ENCODE results near the gene WDHD1. TPM values are rescaled to one million over a fixed set of nuclear protein-coding genes. Genes with fewer than 3 reads are reported as not detected.
A peak's percentile ranks its signal among the peaks of the same experiment; 100 is the strongest.

WDHD1 gene
- total RNA-seq, 2 experiments from 2014 or later: 45.9 to 46.6 TPM

GRCh38 chr14:54890788-54891187 is 136.1 kb downstream of the WDHD1 start:
- no peak for ATAC-seq
- no peaks in the 10 kb centered on the region for H3K9me3 Mint-ChIP-seq (ENCODE audit: insufficient read depth)
- no peak for DNase-seq
- H3K36me3 Mint-ChIP-seq (ENCODE audit: low read depth): peaks cover 18% of the 10 kb centered on the region
- H3K27me3 Mint-ChIP-seq (ENCODE audit: low read depth): no peaks in the 10 kb centered on the region
- ChIA-PET POLR2A (no interaction called here), CTCF (interaction anchor here (0.9 to 6.6 kb wide), 4 partner anchors 9 to 116 kb away, joined by 3 to 42 read pairs (median 14); partner anchors contain the start of gene GCH1)
- H3K27ac Mint-ChIP-seq: peak overlapping the region; percentile 39
- no peak overlapping the region for H3K4me3 Mint-ChIP-seq
- H3K4me1 Mint-ChIP-seq (ENCODE audit: low read depth): peaks cover 43% of the 10 kb centered on the region

- Mint-ChIP-seq H3K36me3 (ENCODE audit: low read depth) (peaks cover 14% of the 10 kb centered on the region), H3K9me3 (ENCODE audit: insufficient read depth) (no peaks in the 10 kb centered on the region), H3K4me3 (no peak overlapping the region), H3K27ac (no peak overlapping the region), H3K27me3 (ENCODE audit: low read depth) (no peaks in the 10 kb centered on the region), H3K4me1 (ENCODE audit: low read depth) (peaks cover 43% of the 10 kb centered on the region)
- ChIA-PET POLR2A (interaction anchor here (0.8 kb wide), 1 partner anchor 12 kb away, joined by 3 read pairs; no protein-coding TSS in a partner anchor), CTCF (interaction anchor here (1.3 to 6.6 kb wide), 4 partner anchors 8 to 107 kb away, joined by 3 to 42 read pairs (median 16); partner anchors contain the start of gene GCH1)
- no peak for DNase-seq
- no peak for ATAC-seq
Observed at GRCh38 chr14:54889919-54890318, 137.0 kb downstream of the WDHD1 start.

Other genes starting within 250 kb of the WDHD1 start
- gene GCH1, start 124.3 kb downstream of the WDHD1 start, total RNA-seq: 10 to 100 TPM; 51.4 to 52.3 TPM
- 10 to 100 TPM; 26.7 to 36.5 TPM for gene SOCS4, start 137 bp upstream of the WDHD1 start, total RNA-seq
- 100 to 1,000 TPM; 105 to 106 TPM for gene MAPK1IP1L, start 24.5 kb upstream of the WDHD1 start, total RNA-seq
- 10 to 100 TPM; 31.5 to 34.4 TPM for gene LGALS3, start 102.2 kb upstream of the WDHD1 start, total RNA-seq
- gene DLGAP5, start 164.5 kb upstream of the WDHD1 start, total RNA-seq: 100 to 1,000 TPM; 110 to 112 TPM
- gene FBXO34, start 244.3 kb upstream of the WDHD1 start, total RNA-seq: 10 to 100 TPM; 17.4 to 18.3 TPM

Data from activated CD8-positive, alpha-beta T cell treated with anti-CD3 and anti-CD28 coated beads, Interleukin-2, amount 10 ng/mL, durations not matched to agents 7 days and 5 days (primary cell).